Central memory CD4-positive, alpha-beta T cell (primary cell): Measurements from ENCODE around the gene PTPRF.
"Not testable (repeated sequence)": the region's sequence is repeated elsewhere in the genome, so short reads cannot be mapped to it uniquely, and the experiment has no call there.

ENCODE experiments used
- DNase-seq: peaks from one replicate; pipeline ENCODE4 v3.0.0; 2022

Gene PTPRF

DNA sequence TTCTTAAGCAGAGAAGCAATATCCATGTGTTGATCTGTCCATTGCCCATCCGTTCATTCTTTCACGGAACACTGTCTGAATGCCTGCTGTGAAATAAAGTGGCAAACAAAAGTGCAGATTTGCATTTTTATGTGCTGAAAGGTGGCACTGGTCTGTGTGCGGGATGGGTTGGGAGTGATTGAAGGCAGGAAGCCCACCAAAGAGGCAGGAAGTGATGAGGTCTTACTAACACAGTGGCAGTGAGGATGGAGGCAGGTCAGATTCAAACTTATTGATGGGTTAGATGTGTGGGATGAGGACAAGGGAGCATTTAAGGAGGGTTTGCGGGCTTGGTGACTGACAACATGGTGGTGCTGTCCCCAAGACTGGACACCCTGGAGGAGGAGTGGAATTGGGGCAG, 8.3 kb downstream of the PTPRF start:
- no peak for DNase-seq

DNA sequence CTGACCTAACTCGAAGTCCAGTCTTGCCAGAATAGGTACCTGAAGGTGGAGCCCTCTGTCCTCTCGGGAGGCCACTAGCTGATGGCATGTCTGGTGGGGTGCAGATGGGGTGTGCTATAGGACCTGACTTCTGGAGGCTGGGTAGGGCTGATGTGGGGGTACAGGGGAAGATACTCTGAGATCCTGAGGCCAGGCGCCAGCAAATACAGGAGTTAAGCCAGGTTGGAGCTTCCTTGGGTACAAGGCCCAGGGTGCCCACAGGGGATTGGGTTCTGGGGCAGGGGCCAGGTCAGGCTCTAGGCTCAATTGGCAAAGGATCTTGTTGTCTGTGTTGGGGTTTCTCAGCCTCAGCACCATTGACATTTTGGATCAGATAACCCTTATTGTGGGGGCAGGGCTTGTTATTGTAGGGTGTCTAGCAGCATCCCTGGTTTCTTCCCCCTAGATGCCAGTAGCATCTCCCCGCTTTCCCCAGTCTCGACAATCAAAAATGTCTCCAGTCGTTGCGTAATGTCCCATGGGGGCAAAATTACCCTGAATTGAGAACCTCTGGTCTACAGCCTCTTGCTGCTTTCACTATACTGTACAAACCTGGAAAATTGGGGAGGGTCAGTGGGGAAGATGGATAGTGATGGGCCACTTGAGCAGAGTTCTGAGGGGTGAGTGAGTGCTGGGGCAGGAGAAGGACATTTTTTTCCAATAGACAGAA, 9.2 kb downstream of the PTPRF start:
- no peak for DNase-seq

DNA sequence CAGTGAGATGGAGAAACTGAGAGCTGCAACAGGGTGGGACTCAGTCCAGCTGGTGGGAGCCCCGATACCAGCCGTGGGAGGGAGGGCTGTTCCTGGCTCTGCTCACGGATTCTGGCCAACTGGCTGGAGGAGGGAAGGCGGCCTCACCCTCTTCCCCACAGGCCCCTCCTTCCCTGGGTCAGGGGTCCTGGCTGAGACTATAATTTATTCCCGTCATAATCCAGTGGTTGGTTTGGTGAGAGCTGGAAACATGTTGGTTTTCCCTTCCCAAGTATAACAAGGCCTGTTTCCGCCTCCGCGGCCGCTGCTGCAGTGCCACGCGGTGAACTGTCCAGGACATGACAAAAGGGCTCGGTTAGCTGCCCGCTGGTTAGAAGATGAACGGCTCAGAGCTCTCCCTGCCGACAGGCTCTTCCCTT, 10.0 kb downstream of the PTPRF start:
- no peak for DNase-seq

DNA sequence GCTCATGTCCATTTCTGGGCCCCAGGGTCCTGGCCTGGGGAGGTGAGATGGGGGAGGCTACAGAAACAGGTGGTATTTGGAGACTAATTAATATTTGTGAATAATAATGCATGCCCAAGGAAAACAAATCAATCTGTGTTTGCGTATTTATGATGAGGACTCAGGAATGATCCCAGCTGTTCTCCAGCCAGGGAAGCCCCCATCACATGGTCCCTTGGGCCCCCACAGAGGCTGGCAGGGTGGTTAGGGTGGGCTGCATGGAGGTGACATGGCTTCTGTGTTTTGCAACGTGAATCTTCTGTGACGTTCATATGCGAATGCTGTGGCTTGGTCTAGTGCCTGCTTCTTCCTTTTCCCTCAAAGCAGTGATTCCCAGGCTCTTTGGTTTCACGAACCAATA, 10.5 kb downstream of the PTPRF start:
- DNase-seq: no peak

GRCh38 chr1:43541721-43542401, 11.2 kb downstream of the PTPRF start:
- DNase-seq: no peak

GRCh38 chr1:43542527-43543458, 12.1 kb downstream of the PTPRF start:
- no peak for DNase-seq

GRCh38 chr1:43543567-43543966, 12.9 kb downstream of the PTPRF start:
- DNase-seq: no peak

DNA sequence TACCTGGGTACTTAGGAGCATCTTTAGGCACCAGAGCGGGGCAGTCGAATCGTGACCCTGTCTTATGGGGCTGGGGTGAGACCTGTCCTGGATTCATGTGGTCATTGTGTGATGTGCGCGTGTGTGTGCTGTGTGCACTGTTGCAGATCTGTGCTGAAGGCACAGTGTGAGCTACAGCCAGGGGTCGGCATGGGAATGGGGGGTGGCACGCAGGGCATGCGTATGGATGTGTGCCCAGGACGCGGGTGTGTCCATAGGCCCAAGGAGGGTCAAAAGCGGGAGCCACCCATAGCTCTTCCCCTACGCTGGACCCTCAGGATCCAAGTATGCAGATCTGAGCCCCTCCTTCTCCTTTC, 14.6 kb downstream of the PTPRF start:
- DNase-seq: no peak

DNA sequence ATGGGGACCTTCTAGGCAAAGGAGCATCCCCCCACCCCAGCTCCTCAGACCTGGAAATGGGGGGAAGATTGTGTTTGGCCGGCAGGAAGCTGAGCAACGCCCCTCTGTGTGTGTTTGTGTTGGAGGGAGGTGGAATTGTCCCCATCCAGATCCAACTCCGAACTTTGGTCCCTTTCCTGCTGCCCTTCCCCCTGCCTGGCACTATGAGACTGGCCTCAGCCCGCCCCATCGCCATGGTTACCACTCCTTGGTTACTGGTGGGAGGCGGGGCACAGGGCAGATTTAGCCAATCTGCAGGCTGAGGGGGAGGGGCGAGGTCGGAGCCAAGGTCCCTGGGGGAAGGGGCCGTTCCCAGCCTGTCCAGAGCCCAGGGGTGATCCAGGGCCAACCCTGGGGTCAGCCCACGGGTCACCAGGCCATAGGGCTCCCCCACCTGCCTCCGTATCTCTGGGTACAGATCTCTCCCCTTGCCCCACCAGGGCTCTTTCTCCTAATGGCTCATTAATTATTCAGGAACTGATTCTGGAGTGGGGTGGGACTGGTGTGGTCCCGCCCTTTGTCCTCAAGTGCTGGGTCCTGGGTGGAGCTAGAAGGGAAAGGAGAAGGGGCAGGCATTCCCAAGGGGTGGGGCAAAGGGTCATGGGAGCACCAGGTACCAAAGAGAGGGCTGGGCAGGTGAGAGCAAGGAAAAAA, 15.2 kb downstream of the PTPRF start:
- no peak for DNase-seq

GRCh38 chr1:43546388-43547100, 15.9 kb downstream of the PTPRF start:
- DNase-seq: no peak

DNA sequence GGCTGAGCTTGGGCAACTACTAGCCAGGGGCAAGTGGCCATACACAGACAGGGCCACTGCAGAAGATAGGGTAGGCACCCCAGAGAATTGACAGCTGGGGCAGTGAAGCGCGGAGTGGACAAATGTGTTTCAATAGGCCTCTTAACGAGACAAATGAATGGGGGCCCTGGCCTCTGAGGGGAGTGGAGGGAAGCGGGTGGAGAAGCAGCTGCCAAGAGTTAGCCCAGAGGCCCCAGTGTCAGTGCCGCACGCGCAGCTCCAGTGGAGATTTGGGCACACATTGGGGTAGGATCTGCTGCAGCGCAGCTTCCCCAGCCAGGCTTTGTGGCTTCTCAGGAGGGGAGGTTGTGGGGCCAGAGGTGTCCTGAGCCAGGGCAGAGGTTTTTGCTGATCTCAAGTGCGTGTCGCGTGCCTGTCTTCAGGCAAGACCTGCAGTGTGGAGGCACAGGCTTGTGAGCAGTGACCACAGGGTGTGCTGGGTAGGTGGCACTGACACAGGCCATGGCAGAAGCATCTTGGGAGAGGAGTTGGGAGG, 16.9 kb downstream of the PTPRF start:
- no peak for DNase-seq

DNA sequence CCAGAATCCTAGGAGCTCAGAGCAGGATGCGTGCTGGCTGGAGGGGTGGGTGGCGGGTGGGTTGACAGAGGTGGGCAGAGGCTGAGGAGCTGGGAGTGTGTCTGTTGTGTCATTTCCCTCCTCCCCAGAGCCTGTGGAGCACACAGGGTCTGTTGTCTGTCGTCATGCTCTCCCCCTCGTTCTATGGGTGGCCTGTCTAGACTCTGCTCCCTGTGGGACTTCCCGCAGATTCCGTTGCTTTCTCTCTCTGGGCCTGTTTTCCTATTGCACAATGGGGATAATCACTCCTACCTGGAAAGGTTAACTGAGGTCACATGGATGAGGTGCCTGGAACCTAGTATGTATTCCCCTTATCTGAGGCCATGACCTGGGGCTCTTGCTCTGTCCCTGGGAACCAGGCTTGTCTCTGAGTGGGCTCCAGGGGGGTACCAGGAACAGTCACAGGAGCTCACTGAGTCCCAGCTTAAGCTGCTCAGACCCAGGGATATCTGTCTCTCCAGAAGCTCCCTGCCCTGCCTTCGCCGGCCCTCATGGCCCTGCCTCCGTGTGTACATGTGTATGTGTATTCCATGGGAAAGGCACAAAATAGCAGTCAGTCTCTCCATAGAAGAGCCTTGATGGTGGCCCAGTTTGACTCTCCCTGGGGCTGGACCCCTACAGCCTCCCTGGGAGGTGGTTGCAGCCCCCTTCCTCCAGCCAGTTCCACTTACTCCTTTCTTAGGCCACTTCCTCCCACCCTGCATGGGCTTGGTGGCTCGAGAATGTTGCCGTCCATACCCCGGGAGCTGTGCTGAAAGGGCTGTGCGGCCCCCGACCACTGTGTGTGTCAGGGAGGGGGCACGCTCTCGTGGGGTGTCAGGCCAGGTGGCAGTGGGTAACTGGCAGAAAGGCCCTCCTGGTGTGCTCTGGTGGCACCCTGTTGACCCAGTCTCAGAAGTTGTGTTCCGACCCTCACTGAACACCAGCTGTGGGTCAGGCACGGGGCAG, 17.9 kb downstream of the PTPRF start:
- no peak for DNase-seq

DNA sequence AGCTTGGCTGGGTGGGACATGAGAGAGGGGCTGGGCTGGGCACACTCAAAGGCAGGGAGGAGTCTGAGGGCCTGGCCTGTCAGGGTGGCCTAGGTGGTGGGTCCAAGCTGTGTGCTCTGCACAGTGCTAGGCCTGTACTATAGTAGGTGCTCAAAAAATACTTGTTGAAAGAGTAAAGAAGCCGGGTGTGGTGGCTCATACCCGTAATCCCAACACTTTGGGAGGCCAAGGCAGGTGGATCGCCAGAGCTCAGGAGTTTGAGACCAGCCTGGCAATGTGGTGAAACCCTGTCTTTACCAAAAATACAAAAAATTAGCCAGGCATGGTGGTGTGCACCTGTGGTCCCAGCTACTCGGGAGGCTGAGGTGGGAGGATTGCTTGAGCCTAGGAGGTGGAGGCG, 18.7 kb downstream of the PTPRF start:
- DNase-seq: not testable (repeated sequence)

GRCh38 chr1:43549921-43550597, 19.4 kb downstream of the PTPRF start:
- no peak for DNase-seq

- no peak for DNase-seq
Measured at GRCh38 chr1:43550598-43551246, 20.0 kb downstream of the PTPRF start.

DNA sequence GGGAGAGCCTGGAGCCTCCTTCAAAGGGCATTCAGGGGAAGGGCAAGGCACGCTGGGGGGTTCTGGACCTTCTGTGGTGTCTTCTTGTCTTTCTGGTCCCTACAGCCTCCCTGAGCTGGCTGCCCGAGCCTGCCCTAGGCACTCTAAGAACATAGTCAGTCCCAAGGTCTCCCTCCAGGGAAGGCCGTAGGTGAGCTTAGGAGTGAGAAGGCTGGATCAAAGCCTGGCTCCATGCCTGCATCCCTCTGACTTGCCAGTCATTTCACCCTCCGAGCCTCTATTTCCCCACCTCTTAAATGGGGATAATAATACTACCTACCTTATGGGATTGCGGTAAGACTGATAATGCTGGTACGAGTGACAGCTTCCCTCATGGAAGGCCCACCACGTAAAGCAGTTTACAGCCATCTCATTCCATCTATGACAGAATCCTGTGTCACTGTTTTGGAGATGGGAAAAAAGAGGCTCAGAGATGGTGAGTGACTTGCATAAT, 20.8 kb downstream of the PTPRF start:
- DNase-seq: no peak

- DNase-seq: no peak
Measured at GRCh38 chr1:43552059-43552742, 21.5 kb downstream of the PTPRF start.

- DNase-seq: no peak
Measured at GRCh38 chr1:43552813-43553212, 22.1 kb downstream of the PTPRF start.
